ENCODE results near the gene RPLP2.

The RPLP2 gene

GRCh38 chr11:837189-837989 is 27.6 kb downstream of the RPLP2 start:
- no peak for TF ChIP-seq CTCF (IDR thresholded peaks at IDR 0.05; ENCODE audit: control extremely low read depth, extremely low read depth, low read depth, missing control alignments)
- POLR2A ChIA-PET = interaction anchor here (1.3 kb wide), 1 partner anchor 18 kb away, joined by 3 read pairs; the partner anchor contains the start of gene PNPLA2
- DNase-seq (ENCODE audit: extremely low spot score) = no peak
- CTCF ChIA-PET = interaction anchor here (0.9 to 1.3 kb wide), 2 partner anchors 10 to 20 kb away, joined by 3 to 5 read pairs; no protein-coding TSS in a partner anchor

GRCh38 chr11:837990-838307 is 28.2 kb downstream of the RPLP2 start:
- ChIA-PET CTCF (interaction anchor here (0.7 kb wide), 1 partner anchor 9 kb away, joined by 3 read pairs; no protein-coding TSS in a partner anchor), POLR2A (no interaction called here)
- no peak for TF ChIP-seq CTCF (IDR thresholded peaks at IDR 0.05; ENCODE audit: control extremely low read depth, extremely low read depth, low read depth, missing control alignments)
- no peak for DNase-seq (ENCODE audit: extremely low spot score)

- POLR2A ChIA-PET = interaction anchor here (0.7 kb wide), 1 partner anchor 61 kb away, joined by 4 read pairs; no protein-coding TSS in a partner anchor
- CTCF ChIA-PET = interaction anchor here (0.7 kb wide), 1 partner anchor 8 kb away, joined by 3 read pairs; no protein-coding TSS in a partner anchor
- TF ChIP-seq CTCF (IDR thresholded peaks at IDR 0.05; ENCODE audit: control extremely low read depth, extremely low read depth, low read depth, missing control alignments) = peak; percentile 2
- DNase-seq (ENCODE audit: extremely low spot score) = no peak
Measured at GRCh38 chr11:838441-839279, 28.9 kb downstream of the RPLP2 start.

DNA sequence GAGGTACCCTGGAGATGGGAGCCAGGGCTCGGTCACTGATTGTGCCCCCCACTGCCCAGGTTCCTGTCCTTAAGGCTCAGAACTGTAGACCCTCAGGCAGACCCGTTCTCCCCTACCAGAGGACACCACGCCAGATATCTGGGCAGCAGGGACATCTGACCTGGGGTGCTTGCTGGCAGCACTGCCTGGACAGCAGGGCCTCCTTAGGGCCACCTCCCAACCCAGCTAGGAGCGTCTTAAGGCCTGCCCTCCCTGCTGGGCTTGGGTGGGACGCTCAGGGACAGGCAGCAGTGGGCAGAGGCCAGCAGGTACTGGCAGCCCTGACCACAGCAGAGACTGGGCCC is 29.5 kb downstream of the RPLP2 start:
- no peak for DNase-seq (ENCODE audit: extremely low spot score)
- ChIA-PET CTCF (interaction anchor here (2.0 kb wide), 1 partner anchor 9 kb away, joined by 7 read pairs; no protein-coding TSS in a partner anchor), POLR2A (interaction anchor here (0.7 kb wide), 1 partner anchor 61 kb away, joined by 4 read pairs; no protein-coding TSS in a partner anchor)
- TF ChIP-seq CTCF (IDR thresholded peaks at IDR 0.05; ENCODE audit: control extremely low read depth, extremely low read depth, low read depth, missing control alignments) = no peak

DNA sequence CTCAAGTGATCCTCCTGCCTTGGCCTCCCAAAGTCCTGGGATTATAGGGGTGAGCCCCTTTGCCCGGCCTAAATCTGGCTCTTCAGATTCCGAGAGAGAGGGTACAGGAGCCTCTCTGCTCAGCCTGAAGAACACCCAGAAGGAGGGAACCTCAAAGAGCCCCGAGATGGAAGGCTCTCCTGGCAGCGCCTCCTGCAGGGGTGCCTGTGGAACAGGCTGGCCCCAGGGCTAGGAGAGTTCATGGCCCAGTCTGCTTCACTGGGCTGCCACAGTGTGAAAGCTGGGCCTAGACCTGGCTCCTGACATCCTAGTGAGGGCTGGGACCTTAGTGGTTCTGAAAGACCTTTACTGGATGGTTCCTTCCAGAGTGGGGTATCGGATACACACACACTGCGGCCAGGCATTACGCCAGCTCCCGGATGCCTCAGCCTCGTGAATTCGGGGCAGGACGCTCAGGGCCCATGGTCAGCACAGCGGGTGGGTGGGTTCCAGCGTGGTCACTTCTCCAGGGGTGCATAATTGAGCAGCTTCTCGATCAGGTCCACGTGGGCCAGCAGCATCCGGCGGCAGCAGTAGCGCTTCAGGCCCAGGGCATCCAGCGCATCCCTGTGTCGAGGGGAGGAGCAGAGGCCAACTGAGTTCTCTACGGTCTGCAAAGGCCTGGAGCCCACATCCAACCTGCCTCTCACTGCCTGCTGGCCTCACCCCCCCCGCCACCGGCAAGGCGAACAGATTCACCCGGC is 30.3 kb downstream of the RPLP2 start:
- POLR2A ChIA-PET = no interaction called here
- peak; percentile 30 for TF ChIP-seq CTCF (IDR thresholded peaks at IDR 0.05; ENCODE audit: control extremely low read depth, extremely low read depth, low read depth, missing control alignments)
- CTCF ChIA-PET = interaction anchor here (1.2 to 2.0 kb wide), 4 partner anchors 9 to 21 kb away, joined by 4 to 7 read pairs (median 5); partner anchors contain the start of genes CRACR2B and PNPLA2
- no peak for DNase-seq (ENCODE audit: extremely low spot score)

- DNase-seq (ENCODE audit: extremely low spot score) = no peak
- ChIA-PET POLR2A (interaction anchor here (0.9 to 1.5 kb wide), 2 partner anchors 9 to 13 kb away, joined by 4 to 7 read pairs; partner anchors contain the start of gene CD151), CTCF (interaction anchor here (0.8 to 1.7 kb wide), 2 partner anchors 17 to 29 kb away, joined by 4 read pairs; no protein-coding TSS in a partner anchor)
- no peak for TF ChIP-seq CTCF (IDR thresholded peaks at IDR 0.05; ENCODE audit: control extremely low read depth, extremely low read depth, low read depth, missing control alignments)
Measured at GRCh38 chr11:841981-842369, 32.2 kb downstream of the RPLP2 start.

All from GM10248 (cell line).